ENCODE measurements around the gene ZNF532. TPM values are rescaled to one million over a fixed set of nuclear protein-coding genes. Genes with fewer than 3 reads are reported as not detected.

Gene ZNF532
- total and polyA plus RNA-seq, 2 of the 13 experiments (the other 11 are each of a cell fraction or from before 2014, with no cell fraction given): not detected

GRCh38 chr18:59026831-59027410 is 162.2 kb downstream of the ZNF532 start:
- no TSS peak for BruUV-seq (replicated peaks)
- no peak overlapping the region for H3K4me3 ChIP-seq (replicated peaks in 1 of 3; ENCODE audit: insufficient read depth in 1 of 3, low read depth in 2 of 3, low read length in 3 of 3)
- 18% methylated on average over 12 of the region's 12 CpGs for WGBS (ENCODE audit: low lambda C conversion rate)
- ATAC-seq (no peak), FAIRE-seq (no peak), DNase-seq (ENCODE audit: low spot score) (no peak)
- no peaks in the 10 kb centered on the region for H4K20me1 ChIP-seq (ENCODE audit: insufficient read depth, low read length)
- H3K4me1 ChIP-seq (ENCODE audit: insufficient read depth, low read length): no peaks in the 10 kb centered on the region
- ChIA-PET POLR2A (no interaction called here), CTCF (ENCODE audit: low intra/inter-chr PET ratio, low total read pairs) (no interaction called here)
- H2AFZ ChIP-seq (ENCODE audit: low read length): no peak overlapping the region
- TF ChIP-seq JDP2 (CRISPR knock-in tag; IDR thresholded peaks at IDR 0.05; ENCODE audit: borderline replicate concordance): no peak
- TF ChIP-seq HDAC1 (CRISPR knock-in tag; IDR thresholded peaks at IDR 0.05): no peak
- TF ChIP-seq MAZ (IDR thresholded peaks at IDR 0.05; ENCODE audit: borderline replicate concordance, low read depth, low read length): no peak
- no peak for TF ChIP-seq MAZ (CRISPR knock-in tag; IDR thresholded peaks at IDR 0.05; ENCODE audit: low read depth)
- TF ChIP-seq CEBPZ (IDR thresholded peaks at IDR 0.05; ENCODE audit: low read length): no peak
- TF ChIP-seq BCL6 (CRISPR knock-in tag; IDR thresholded peaks at IDR 0.05): no peak
- TF ChIP-seq RBM39 (IDR thresholded peaks at IDR 0.05; ENCODE audit: low read depth, low read length, poor library complexity, severe bottlenecking): no peak
- no peak for TF ChIP-seq NPAS2 (CRISPR knock-in tag; IDR thresholded peaks at IDR 0.05; ENCODE audit: borderline replicate concordance)
- TF ChIP-seq ZNF652 (CRISPR knock-in tag; IDR thresholded peaks at IDR 0.05; ENCODE audit: borderline replicate concordance, low read depth): no peak
- no peak for TF ChIP-seq HCFC1 (IDR thresholded peaks at IDR 0.05; ENCODE audit: low read depth, low read length)
- no peak for TF ChIP-seq CHD4 (IDR thresholded peaks at IDR 0.05; ENCODE audit: borderline replicate concordance, low read length)
- TF ChIP-seq ZSCAN21 (CRISPR knock-in tag; IDR thresholded peaks at IDR 0.05; ENCODE audit: borderline replicate concordance): no peak
- TF ChIP-seq E2F5 (CRISPR knock-in tag; conservative IDR thresholded peaks at IDR 0.05): no peak
- no peak for TF ChIP-seq HNRNPUL1 (IDR thresholded peaks at IDR 0.05; ENCODE audit: low read depth, low read length)
- no peak for TF ChIP-seq HHEX (CRISPR knock-in tag; IDR thresholded peaks at IDR 0.05)
- no peak for TF ChIP-seq BORCS8-MEF2B (CRISPR knock-in tag; IDR thresholded peaks at IDR 0.05)
- TF ChIP-seq ZBTB33 (CRISPR knock-in tag; IDR thresholded peaks at IDR 0.05): no peak
- no peak for TF ChIP-seq TBP (CRISPR knock-in tag; IDR thresholded peaks at IDR 0.05)
- TF ChIP-seq ZNF562 (CRISPR knock-in tag; IDR thresholded peaks at IDR 0.05; ENCODE audit: borderline replicate concordance): no peak
- H3K4me2 ChIP-seq (ENCODE audit: low read depth, low read length): no peak overlapping the region
- no peak overlapping the region for H3K27ac ChIP-seq (ENCODE audit: extremely low read length, insufficient read depth, low read length)
- H3K27me3 ChIP-seq (ENCODE audit: control insufficient read depth in 1 of 2, insufficient read depth in 2 of 2, low read length in 2 of 2): peaks cover 0 to 39% of the 10 kb centered on the region in 2 experiments; a peak in 4 of 5 replicates
- no peaks in the 10 kb centered on the region for H3K79me2 ChIP-seq (ENCODE audit: insufficient read depth, low read length)
- H3K9me3 ChIP-seq (ENCODE audit: low read length): no peaks in the 10 kb centered on the region
- no peak overlapping the region for H3K9ac ChIP-seq (ENCODE audit: insufficient read depth, low read depth, low read length)
- intact Hi-C loops (cut with micrococcal nuclease; ENCODE audit: unreplicated experiment) (no loop called here), in situ Hi-C loops (cut with HindIII; ENCODE audit: extremely low pct_ligation_motif_present, low pct_unique_long_range_greater_than_20kb) (no loop called here)
- no peaks in the 10 kb centered on the region for H3K36me3 ChIP-seq (replicated peaks in 1 of 2; ENCODE audit: control insufficient read depth in 1 of 2, insufficient read depth in 2 of 2, low read length in 2 of 2)
